ENCODE data around the gene SYTL3.
"Not testable (repeated sequence)": the region's sequence is repeated elsewhere in the genome, so short reads cannot be mapped to it uniquely, and the experiment has no call there.

Gene SYTL3

DNA sequence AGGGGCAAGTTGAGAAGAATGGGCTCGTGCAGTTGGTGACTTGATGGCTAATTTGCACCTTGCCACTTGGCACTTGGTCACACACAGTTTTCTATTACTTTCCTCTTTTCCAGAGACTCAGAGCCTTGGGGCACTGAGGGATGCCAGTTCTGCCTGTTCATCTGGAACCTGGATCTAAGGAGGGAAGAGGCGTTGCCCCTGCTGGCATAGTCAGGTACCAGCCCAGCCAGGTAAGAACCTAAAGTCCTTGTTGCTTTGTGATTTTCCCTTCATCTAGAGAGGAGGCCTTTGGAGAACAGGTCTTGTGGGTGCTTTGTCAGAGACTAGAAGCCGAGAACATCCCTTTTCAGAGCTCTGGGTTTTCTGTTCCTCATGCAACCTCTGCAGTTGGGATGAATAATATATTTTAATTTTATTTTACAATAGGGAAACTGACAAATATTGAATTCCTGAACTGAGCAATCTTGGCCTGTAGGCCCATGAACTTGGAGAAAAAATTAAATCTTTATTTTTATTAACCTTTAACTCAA is 11.4 kb downstream of the SYTL3 start:
- Mint-ChIP-seq H3K27ac (no peak overlapping the region), H3K27me3 (no peaks in the 10 kb centered on the region), H3K9me3 (ENCODE audit: low read depth) (no peaks in the 10 kb centered on the region), H3K4me3 (no peak overlapping the region), H3K4me1 (ENCODE audit: low read depth) (peaks cover 48% of the 10 kb centered on the region), H3K36me3 (peaks cover 18% of the 10 kb centered on the region)

DNA sequence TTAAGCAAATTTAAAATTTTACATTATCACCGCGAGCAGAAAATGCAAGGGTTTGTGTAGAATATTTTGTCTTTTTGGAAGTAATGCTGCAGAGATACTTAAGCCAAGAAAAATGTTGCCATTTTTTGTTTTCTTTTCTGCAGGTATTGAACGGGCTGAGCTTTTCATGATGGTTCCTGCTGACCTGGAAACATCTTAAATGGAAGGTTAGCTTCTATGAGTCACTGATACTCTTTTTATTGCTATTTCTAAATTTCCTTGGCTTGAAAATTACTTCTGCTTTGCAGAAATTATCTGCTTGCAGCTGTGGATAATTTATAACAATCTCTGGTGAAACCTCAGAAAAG is 12.7 kb downstream of the SYTL3 start:
- H3K36me3 Mint-ChIP-seq, result peaks cover 24% of the 10 kb centered on the region
- peak overlapping the region; percentile 79 for H3K27ac Mint-ChIP-seq
- H3K4me3 Mint-ChIP-seq, result peak overlapping the region; percentile 67
- H3K9me3 Mint-ChIP-seq (ENCODE audit: low read depth), result no peaks in the 10 kb centered on the region
- H3K27me3 Mint-ChIP-seq, result no peaks in the 10 kb centered on the region
- H3K4me1 Mint-ChIP-seq (ENCODE audit: low read depth), result peaks cover 47% of the 10 kb centered on the region

DNA sequence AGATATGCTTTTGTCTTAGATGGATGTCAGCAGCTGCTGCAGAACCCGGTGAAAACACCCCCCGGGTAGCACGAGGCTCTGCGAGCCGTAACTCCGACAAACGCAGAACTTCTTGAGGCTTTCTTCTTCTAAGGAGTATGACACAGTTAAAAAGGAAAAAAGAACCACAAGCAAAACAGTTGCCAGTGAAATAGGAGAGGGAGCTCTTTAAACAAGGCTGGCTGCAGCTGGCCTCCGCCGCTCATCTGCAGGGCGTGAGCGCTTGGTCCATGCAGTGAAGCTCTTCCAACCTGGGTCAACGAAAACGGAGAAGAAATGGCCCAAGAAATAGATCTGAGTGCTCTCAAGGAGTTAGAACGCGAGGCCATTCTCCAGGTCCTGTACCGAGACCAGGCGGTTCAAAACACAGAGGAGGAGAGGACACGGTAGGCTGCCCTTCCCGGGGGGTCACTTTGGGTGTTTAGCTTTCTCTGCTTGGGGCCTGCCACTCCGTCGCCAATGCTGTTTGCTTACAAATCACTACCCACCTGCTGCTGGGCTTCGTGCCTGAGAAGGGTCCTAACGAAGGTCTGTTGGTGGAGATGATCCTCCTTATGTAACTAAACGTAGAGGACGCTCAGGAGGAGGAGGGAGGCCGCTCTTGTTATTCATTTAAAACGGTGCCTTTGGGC is 13.2 kb downstream of the SYTL3 start:
- H3K27ac Mint-ChIP-seq, result peak overlapping the region; percentile 79
- H3K27me3 Mint-ChIP-seq, result no peaks in the 10 kb centered on the region
- H3K36me3 Mint-ChIP-seq, result peaks cover 24% of the 10 kb centered on the region
- H3K9me3 Mint-ChIP-seq (ENCODE audit: low read depth), result no peaks in the 10 kb centered on the region
- peak overlapping the region; percentile 67 for H3K4me3 Mint-ChIP-seq
- H3K4me1 Mint-ChIP-seq (ENCODE audit: low read depth), result peaks cover 47% of the 10 kb centered on the region

DNA sequence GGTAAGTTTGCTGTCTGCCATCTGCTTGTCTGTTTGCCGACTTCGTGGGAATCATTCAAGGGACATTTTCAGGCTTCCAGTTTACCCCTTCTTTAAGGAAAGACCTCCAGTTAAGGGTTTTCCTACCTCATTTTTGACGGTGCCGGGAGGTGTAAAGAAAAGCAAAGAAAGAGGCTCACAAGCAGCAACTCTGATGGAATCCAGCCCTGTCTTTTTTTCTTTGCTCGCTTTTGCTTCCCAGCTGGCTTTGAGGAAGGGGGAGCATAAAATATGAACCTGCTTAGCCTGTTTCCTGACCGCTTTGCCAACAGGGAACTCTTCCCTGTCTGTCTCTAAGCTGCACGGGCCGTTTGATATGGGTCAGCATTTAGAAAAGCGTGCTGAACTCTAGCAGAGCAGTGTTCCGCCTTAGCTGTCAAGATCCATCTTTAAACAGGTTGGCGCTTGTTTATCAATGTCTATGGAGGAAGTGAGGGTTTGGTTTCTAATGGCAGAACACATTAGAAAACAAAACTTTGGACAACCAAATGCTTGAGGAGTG is 13.8 kb downstream of the SYTL3 start:
- H3K4me1 Mint-ChIP-seq (ENCODE audit: low read depth), result peaks cover 47% of the 10 kb centered on the region
- H3K27ac Mint-ChIP-seq, result peak overlapping the region; percentile 28
- no peaks in the 10 kb centered on the region for H3K9me3 Mint-ChIP-seq (ENCODE audit: low read depth)
- peak overlapping the region; percentile 67 for H3K4me3 Mint-ChIP-seq
- H3K36me3 Mint-ChIP-seq, result peaks cover 27% of the 10 kb centered on the region
- H3K27me3 Mint-ChIP-seq, result no peaks in the 10 kb centered on the region

DNA sequence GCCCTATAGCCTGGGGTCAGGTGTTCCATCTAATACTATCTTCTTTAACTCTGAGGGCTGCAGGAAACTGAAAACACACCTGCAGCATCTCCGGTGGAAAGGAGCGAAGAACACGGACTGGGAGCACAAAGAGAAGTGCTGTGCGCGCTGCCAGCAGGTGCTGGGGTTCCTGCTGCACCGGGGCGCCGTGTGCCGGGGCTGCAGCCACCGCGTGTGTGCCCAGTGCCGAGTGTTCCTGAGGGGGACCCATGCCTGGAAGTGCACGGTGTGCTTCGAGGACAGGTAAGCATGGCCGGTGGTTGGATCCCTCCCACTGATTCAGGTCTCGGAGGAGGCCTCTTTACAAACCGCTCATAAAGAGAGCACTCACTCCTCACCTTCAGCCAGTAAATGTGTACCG is 15.5 kb downstream of the SYTL3 start:
- H3K36me3 Mint-ChIP-seq, result peaks cover 28% of the 10 kb centered on the region
- no peak overlapping the region for H3K27ac Mint-ChIP-seq
- no peak overlapping the region for H3K4me3 Mint-ChIP-seq
- no peaks in the 10 kb centered on the region for H3K9me3 Mint-ChIP-seq (ENCODE audit: low read depth)
- H3K27me3 Mint-ChIP-seq, result no peaks in the 10 kb centered on the region
- H3K4me1 Mint-ChIP-seq (ENCODE audit: low read depth), result peaks cover 40% of the 10 kb centered on the region

DNA sequence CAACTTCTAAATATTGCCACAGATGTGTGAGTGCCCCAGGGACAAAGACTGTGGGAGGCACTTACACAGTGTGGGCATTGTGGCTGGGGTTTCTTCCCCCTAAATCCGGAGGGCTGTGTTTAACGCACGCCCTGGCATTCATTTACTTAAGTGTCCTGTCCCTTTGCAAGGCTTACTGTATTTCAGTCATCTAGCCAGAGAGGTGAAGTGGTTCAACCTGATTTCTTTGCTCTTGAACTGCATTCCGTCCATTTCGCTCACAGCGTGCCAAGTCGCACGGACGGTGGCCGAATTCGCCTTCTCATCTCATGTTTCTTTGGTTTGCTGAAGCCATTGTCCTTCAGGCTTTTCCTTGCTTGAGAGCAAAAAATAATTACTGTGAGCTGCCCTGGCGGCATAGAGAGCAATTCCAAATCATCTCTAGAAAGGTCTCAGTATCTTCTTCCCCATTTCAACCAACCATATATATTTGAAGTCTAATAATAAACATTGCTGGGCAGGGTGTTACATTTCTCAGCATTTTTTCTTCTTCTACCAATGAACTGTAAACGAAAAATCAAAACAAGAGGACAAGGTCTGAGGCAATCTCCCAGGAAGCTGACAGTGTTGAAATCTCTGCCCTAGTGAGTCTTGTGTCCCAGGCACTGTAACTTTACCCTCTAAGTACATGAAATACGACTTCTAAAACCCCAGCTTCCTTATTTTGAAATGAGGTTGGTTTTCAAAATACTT is 16.9 kb downstream of the SYTL3 start:
- H3K9me3 Mint-ChIP-seq (ENCODE audit: low read depth), result no peaks in the 10 kb centered on the region
- peaks cover 33% of the 10 kb centered on the region for H3K4me1 Mint-ChIP-seq (ENCODE audit: low read depth)
- no peak overlapping the region for H3K27ac Mint-ChIP-seq
- H3K36me3 Mint-ChIP-seq, result peaks cover 28% of the 10 kb centered on the region
- H3K27me3 Mint-ChIP-seq, result no peaks in the 10 kb centered on the region
- H3K4me3 Mint-ChIP-seq, result no peak overlapping the region

DNA sequence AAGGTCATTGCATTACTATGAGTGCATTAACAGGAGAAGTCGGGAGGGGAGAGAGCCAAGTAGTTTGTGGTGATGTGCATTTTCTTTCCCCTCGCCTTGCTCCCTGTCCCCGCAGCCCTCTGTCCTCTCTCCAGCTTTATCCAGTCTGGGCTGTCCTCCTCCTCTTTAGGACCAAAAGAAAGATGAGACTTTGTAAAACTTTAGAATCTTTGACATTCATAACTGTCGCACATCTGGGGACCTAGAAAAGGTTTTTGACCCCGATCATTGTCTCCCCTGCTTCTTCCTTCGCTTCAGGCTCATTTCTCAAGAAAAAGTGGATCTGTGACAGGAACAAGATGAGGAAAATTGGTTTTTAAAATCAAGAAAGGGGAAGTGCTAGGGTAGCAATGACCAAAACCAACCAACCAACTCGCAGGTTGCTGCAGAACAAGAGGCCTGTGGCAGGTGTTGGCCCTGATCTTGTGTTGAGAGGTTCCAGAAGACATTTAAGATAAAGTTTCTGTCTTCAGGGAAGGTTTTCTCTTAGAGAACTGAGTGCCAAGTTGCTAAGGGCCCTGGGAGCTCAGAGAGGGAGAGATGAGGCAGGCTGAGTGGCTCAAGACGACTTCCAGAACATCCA is 17.6 kb downstream of the SYTL3 start:
- Mint-ChIP-seq H3K27ac (no peak overlapping the region), H3K4me1 (ENCODE audit: low read depth) (peaks cover 29% of the 10 kb centered on the region), H3K4me3 (no peak overlapping the region), H3K36me3 (peaks cover 28% of the 10 kb centered on the region), H3K9me3 (ENCODE audit: low read depth) (no peaks in the 10 kb centered on the region), H3K27me3 (no peaks in the 10 kb centered on the region)

DNA sequence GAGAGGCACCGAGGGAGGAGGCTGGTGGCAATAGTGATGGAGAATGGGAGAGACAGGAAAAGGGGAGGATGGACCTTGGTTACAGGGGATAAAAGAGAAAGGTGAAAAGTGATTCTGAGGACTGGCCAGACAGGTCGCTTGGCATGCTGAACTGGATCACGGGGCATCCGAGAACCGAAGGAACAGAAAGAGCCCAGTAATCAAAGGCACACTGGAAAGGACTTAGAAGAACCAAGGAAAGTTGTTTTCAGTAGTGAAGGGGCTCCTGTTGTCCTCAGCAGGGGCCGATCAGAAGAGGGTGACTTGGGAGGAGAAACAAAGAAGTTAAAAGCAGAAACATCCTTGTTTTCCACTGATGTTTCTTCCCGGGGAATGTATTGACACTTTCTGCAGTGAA is 18.9 kb downstream of the SYTL3 start:
- no peaks in the 10 kb centered on the region for H3K27me3 Mint-ChIP-seq

DNA sequence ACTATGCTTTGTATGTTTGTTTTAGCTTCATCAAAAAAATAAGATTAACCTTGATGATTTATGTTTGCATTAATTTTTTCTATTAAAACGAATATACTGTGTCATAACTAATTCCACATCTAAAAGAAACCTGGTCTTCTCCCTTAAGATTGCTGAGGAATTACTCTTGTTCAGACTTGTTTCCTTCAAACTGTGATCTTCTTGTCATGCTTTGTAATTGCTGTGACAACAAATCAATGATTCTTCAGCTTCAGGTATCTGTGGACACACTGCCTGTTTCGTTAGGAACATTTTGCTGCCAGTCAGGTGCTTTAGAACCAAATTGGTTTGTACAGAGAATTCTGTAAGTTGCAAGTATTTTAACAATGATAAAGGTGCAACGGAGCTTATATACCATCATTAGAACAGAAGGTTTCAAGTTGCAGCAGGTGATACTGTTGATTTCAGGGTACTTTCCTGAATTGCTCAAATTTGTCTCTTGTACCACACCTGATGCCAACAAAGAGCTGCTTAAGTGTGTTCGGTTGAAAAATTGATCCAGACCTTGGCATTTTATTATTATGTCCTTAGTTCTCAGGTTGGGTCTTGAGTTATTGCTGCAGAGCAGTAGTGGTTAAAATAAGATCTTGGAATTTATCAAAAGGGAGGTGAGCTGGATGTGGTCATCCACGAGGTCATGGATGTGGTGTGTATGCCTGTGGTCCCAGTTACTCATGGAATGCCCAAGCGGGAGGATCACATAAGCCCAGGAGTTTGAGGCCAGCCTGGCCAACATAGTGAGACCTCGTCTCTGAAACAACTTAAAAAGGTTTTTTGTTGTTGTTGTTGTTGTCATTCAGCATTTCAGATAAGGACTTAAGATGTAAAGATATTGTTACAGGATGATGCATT is 19.5 kb downstream of the SYTL3 start:
- Mint-ChIP-seq H3K4me1 (ENCODE audit: low read depth) (peaks cover 17% of the 10 kb centered on the region), H3K36me3 (peaks cover 29% of the 10 kb centered on the region), H3K27ac (no peak overlapping the region), H3K9me3 (ENCODE audit: low read depth) (no peaks in the 10 kb centered on the region), H3K27me3 (no peaks in the 10 kb centered on the region), H3K4me3 (no peak overlapping the region)

More for the DNA sequence above, 18.9 kb downstream of the SYTL3 start:
- no peaks in the 10 kb centered on the region for H3K9me3 Mint-ChIP-seq (ENCODE audit: low read depth)
- H3K4me3 Mint-ChIP-seq, result no peak overlapping the region
- H3K36me3 Mint-ChIP-seq, result peaks cover 25% of the 10 kb centered on the region
- no peak overlapping the region for H3K27ac Mint-ChIP-seq
- H3K4me1 Mint-ChIP-seq (ENCODE audit: low read depth), result peaks cover 19% of the 10 kb centered on the region

DNA sequence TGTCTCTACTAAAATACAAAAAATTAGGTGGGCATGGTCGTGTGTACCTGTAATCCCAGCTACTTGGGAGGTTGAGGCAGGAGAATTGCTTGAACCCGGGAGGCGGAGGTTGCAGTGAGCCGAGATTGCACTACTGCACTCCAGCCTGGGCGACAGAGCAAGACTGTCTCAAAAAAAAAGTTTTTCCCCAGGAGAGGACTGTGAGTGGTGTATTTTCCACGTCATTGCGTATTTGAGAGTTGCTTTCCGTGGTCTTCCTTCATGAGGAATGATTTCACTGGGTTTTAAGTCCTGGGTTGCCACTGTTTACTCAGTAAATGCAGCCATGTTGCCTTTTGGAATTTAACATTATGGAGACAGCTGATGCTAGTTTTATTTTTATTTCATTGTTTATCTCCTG is 22.3 kb downstream of the SYTL3 start:
- not testable (repeated sequence) for H3K4me1 Mint-ChIP-seq (ENCODE audit: low read depth); H3K27ac Mint-ChIP-seq; H3K4me3 Mint-ChIP-seq; H3K27me3 Mint-ChIP-seq; H3K9me3 Mint-ChIP-seq (ENCODE audit: low read depth)
- peaks cover 19% of the 10 kb centered on the region for H3K36me3 Mint-ChIP-seq

DNA sequence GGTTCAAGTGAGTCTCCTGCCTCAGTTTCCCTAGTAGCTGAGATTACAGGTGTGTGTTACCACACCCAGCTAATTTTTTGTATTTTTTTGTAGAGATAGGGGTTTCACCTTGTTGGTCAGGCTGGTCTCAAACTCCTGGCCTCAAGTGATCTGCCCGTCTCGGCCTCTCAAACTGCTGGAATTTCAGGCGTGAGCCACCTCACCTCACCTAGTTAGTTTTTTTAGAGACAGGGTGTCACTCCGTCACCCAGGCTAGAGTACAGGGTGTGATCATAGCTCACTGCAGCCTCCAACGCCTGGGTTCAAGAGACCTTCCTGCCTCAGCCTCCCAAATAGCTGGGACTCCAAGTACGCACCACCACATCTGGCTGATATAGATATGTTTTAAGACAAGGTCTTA is 22.9 kb downstream of the SYTL3 start:
- H3K27ac Mint-ChIP-seq, result no peak overlapping the region
- H3K4me3 Mint-ChIP-seq, result no peak overlapping the region
- no peaks in the 10 kb centered on the region for H3K27me3 Mint-ChIP-seq
- H3K9me3 Mint-ChIP-seq (ENCODE audit: low read depth), result no peaks in the 10 kb centered on the region
- H3K36me3 Mint-ChIP-seq, result peaks cover 18% of the 10 kb centered on the region
- H3K4me1 Mint-ChIP-seq (ENCODE audit: low read depth), result peaks cover 6% of the 10 kb centered on the region

DNA sequence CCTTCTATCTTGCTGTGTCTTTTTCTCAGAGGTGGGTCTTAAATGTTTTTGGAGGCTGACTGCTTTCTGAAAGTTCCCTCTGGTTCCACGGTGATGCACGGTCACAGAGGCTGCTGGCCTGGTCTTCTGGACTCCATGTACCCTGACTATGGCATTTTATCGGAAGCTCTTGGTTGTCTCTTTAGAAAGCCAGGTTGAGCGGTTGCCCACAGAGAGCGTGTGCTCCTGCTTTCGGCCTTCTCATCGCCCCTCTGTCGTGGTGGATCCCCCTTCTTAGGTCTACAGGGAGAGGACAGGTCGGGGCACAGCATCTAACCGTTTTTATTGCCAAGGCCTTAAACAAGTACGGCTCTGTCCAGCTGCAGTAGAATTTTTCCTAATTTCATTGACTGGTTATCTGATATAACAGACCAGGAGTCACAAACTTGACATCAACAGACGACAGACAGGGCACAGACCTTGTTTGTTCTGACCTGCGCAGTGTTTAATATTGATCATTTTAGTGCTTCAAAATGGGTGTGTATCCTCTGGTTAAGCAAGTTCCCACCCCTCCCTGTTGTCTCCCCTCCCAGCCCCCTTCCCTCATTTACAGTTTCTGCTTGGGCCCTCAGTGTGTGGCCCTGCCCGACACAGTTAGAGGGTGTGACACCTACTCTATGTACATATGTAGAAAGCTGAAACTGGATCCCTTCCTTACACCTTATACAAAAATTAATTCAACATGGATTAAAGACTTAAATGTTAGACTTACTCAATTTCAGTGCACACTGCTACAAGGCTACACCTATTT is 24.7 kb downstream of the SYTL3 start:
- no peak overlapping the region for H3K4me3 Mint-ChIP-seq
- no peaks in the 10 kb centered on the region for H3K27me3 Mint-ChIP-seq
- peaks cover 4% of the 10 kb centered on the region for H3K4me1 Mint-ChIP-seq (ENCODE audit: low read depth)
- no peak overlapping the region for H3K27ac Mint-ChIP-seq
- H3K36me3 Mint-ChIP-seq, result peaks cover 11% of the 10 kb centered on the region
- H3K9me3 Mint-ChIP-seq (ENCODE audit: low read depth), result no peaks in the 10 kb centered on the region

DNA sequence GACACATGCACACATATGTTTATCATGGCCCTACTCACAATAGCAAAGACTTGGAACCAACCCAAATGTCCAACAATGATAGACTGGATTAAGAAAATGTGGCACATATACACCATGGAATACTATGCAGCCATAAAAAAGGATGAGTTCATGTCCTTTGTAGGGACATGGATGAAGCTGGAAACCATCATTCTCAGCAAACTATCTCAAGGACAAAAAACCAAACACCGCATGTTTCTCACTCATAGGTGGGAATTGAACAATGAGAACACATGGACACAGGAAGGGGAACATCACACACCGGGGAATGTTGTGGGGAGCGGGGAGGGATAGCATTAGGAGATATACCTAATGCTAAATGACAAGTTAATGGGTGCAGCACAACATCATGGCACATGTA is 27.2 kb downstream of the SYTL3 start:
- H3K27me3 Mint-ChIP-seq; H3K27ac Mint-ChIP-seq; H3K4me1 Mint-ChIP-seq (ENCODE audit: low read depth); H3K9me3 Mint-ChIP-seq (ENCODE audit: low read depth); H3K4me3 Mint-ChIP-seq: not testable (repeated sequence)
- H3K36me3 Mint-ChIP-seq, result peaks cover 13% of the 10 kb centered on the region

Measured in activated naive CD8-positive, alpha-beta T cell (primary cell).